MCF 10A (cell line): ENCODE results near the gene FKBP2. TPM values are rescaled to one million over a fixed set of nuclear protein-coding genes. Genes with fewer than 3 reads are reported as not detected.

Source experiments
- BruUV-seq: library from RNA; stranded (reverse); fragments of 400-500 nt; replicated peaks from 2 replicates; lab custom pipeline; 2021; lab: Mats Ljungman, UMichigan
- CTCF ChIA-PET: fragments of 300-600 bp; sonication (Branson Sonifier 250); formaldehyde crosslinking; extraction: SDS; loops from one replicate; lab custom pipeline; 2021; ENCODE audit warnings: antibody characterized with exemption, inconsistent platforms; lab: Yijun Ruan, JAX
- POLR2A ChIA-PET: fragments of 300-600, 350-650 bp; sonication (Branson Sonifier 250); formaldehyde crosslinking; extraction: SDS; loops from one replicate; lab custom pipeline; 2020; ENCODE audit warnings: antibody characterized with exemption, inconsistent platforms; lab: Yijun Ruan, JAX
- DNase-seq: peaks from one replicate; pipeline ENCODE4 v3.0.0-alpha.2; 2018; ENCODE audit not compliant: unreplicated experiment
- H3K27ac Mint-ChIP-seq: one replicate; pipeline ENCODE4 v1.8.0; 2022; ENCODE audit warnings: mild to moderate bottlenecking, low read depth, mixed read lengths; ENCODE audit not compliant: unreplicated experiment
- H3K27me3 Mint-ChIP-seq: one replicate; pipeline ENCODE4 v1.8.0; 2022; ENCODE audit warnings: mixed read lengths; ENCODE audit not compliant: insufficient read depth, unreplicated experiment
- H3K36me3 Mint-ChIP-seq: one replicate; pipeline ENCODE4 v1.8.0; 2022; ENCODE audit warnings: mild to moderate bottlenecking, moderate library complexity, mixed read lengths; ENCODE audit not compliant: insufficient read depth, unreplicated experiment
- H3K4me1 Mint-ChIP-seq: one replicate; pipeline ENCODE4 v1.8.0; 2022; ENCODE audit warnings: mixed read lengths; ENCODE audit not compliant: insufficient read depth, unreplicated experiment
- H3K4me3 Mint-ChIP-seq: one replicate; pipeline ENCODE4 v1.8.0; 2022; ENCODE audit warnings: mild to moderate bottlenecking, moderate library complexity, mixed read lengths; ENCODE audit not compliant: unreplicated experiment
- H3K9me3 Mint-ChIP-seq: one replicate; pipeline ENCODE4 v1.8.0; 2022; ENCODE audit warnings: mixed read lengths; ENCODE audit not compliant: unreplicated experiment
- intact Hi-C: fragments of 100-400 bp; cut with micrococcal nuclease; formaldehyde crosslinking; loops from 2 replicates; pipeline ENCODE4 v1.14.1; 2022
- total RNA-seq: library from RNA; stranded (reverse); gene quantifications from 2 replicates; pipeline ENCODE4 v1.2.3, GENCODE V29; 2022
- TF ChIP-seq, protein P1 (sequence below): fragments of 200-600 bp; IDR thresholded peaks from one replicate; pipeline ENCODE4 v1.8.0; 2022; ENCODE audit warnings: antibody characterized with exemption, mild to moderate bottlenecking; ENCODE audit not compliant: unreplicated experiment

Gene FKBP2
- total RNA-seq, 1 experiment from 2014 or later, result 86.0 TPM

DNA sequence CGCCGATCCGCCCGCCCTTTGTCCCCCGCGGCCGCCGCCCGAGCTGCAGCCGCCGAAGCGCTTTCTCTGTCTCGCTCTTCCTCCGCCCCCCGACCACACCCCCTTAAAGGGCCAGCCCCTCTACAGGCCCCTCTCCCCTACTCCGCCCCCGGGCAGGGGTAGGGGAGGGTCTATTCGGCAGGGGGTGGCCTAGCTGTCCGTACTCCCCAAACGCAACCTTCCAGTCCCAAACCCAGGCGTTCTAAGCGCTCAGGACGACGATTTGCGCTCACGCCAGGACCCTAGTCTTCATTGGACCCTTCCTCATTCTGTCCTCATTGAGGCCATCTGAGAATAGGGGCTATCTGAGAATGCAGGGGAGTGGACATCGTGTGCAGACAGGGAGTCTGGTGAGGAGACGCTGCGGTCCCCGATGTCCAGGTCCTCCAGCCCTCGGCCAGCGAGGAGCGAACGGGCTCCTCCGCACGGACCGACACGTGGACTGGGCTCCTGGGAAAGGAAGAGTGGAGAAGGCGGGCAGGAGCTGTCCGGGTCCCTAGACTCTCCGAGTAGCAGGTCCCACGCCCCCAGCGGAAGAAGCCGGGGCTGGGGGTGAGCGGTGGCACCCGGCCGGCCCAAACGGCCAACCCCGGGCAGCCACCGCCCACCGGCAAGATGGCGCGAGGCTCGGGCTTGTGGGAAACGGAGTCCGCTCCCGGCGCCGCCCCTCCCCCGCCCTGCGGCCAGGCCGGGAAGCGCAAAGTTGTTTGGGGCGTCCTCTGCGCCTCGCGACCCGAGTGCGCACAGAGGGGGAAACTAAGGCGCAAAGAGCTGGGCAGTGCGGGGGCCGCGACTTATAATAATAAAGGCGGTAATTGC, 6.2 kb downstream of the FKBP2 start, which contains the start of gene PPP1R14B:
Gene PPP1R14B (minus strand): TSS at position 73 of the 858 bp plus-strand sequence. CDS start 270 bp downstream, outside the sequence.
- TF ChIP-seq, protein P1, sequence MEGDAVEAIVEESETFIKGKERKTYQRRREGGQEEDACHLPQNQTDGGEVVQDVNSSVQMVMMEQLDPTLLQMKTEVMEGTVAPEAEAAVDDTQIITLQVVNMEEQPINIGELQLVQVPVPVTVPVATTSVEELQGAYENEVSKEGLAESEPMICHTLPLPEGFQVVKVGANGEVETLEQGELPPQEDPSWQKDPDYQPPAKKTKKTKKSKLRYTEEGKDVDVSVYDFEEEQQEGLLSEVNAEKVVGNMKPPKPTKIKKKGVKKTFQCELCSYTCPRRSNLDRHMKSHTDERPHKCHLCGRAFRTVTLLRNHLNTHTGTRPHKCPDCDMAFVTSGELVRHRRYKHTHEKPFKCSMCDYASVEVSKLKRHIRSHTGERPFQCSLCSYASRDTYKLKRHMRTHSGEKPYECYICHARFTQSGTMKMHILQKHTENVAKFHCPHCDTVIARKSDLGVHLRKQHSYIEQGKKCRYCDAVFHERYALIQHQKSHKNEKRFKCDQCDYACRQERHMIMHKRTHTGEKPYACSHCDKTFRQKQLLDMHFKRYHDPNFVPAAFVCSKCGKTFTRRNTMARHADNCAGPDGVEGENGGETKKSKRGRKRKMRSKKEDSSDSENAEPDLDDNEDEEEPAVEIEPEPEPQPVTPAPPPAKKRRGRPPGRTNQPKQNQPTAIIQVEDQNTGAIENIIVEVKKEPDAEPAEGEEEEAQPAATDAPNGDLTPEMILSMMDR, result no peak
- Mint-ChIP-seq H3K4me3 (peak within 1 kb of the TSS; percentile 93), H3K27ac (peak within 1 kb of the TSS; percentile 69), H3K27me3 (no peaks in the 10 kb centered on the region), H3K36me3 (peaks cover 27% of the 10 kb centered on the region), H3K4me1 (peaks cover 15% of the 10 kb centered on the region), H3K9me3 (no peaks in the 10 kb centered on the region)
- intact Hi-C loops, result loop anchor here (2.0 kb wide), 1 partner anchor 58 kb away; the partner anchor contains the start of gene ESRRA
- ChIA-PET POLR2A (interaction anchor here (0.7 to 10.8 kb wide), 18 partner anchors 9 to 113 kb away, joined by 3 to 122 read pairs (median 10); partner anchors contain the start of genes BAD, CATSPERZ, DNAJC4 and ESRRA), CTCF (interaction anchor here (0.9 to 1.7 kb wide), 3 partner anchors 43 to 66 kb away, joined by 3 to 4 read pairs (median 4); no protein-coding TSS in a partner anchor)
- peak; percentile 86 for DNase-seq
- no TSS peak for BruUV-seq

DNA sequence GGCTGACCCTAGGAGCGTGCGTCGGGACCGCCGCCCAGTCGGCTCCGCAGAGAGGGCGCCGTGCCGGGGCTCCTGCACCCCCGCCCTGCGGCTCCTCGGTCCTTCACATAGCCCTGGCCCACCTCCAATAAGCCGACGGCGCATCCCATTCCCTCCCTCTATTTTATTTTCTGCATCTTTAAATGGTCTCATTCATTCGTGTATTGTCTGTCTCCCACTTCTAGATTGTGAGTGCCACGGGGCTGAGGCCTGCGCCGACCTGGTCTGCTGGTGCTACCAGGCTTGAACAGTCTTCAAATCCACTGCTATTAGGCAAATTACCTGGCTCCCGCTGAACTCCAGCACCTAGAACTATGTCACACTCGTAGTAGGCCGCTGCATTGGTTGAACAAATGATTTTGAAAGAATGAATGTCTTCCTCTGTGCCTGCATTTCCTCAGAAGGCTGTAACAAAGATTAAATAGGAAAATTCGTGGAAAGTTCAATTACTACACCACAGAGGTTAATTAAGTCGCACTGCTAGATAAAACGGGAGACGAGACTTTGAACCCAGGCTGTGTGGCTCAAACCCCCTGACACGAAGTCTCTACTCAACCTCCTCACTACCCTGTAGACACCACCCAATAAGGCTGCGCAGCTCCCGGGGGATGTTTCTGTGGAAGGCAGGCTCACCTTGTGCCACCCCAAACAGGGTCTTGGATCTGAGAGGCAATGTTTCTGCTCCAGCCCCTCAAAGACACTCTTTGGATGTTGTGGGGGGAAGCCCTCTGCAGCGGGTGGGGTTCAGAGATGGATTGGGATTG, 7.0 kb downstream of the FKBP2 start:
- BruUV-seq, result TSS peak; percentile 8
- H3K27me3 Mint-ChIP-seq, result no peaks in the 10 kb centered on the region
- peaks cover 21% of the 10 kb centered on the region for H3K36me3 Mint-ChIP-seq
- no peaks in the 10 kb centered on the region for H3K9me3 Mint-ChIP-seq
- H3K4me1 Mint-ChIP-seq, result peaks cover 15% of the 10 kb centered on the region
- POLR2A ChIA-PET, result interaction anchor here (0.6 to 10.8 kb wide), 9 partner anchors 19 to 81 kb away, joined by 3 to 122 read pairs (median 23); partner anchors contain the start of genes CATSPERZ, DNAJC4, ESRRA and NUDT22
- CTCF ChIA-PET, result interaction anchor here (0.9 to 1.7 kb wide), 3 partner anchors 24 to 53 kb away, joined by 3 to 4 read pairs (median 4); no protein-coding TSS in a partner anchor
- TF ChIP-seq, protein P1, result no peak
- peak overlapping the region; percentile 93 for H3K4me3 Mint-ChIP-seq
- intact Hi-C loops, result loop anchor here (2.0 kb wide), 1 partner anchor 57 kb away; the partner anchor contains the start of gene ESRRA
- peak overlapping the region; percentile 42 for H3K27ac Mint-ChIP-seq
- no peak for DNase-seq

DNA sequence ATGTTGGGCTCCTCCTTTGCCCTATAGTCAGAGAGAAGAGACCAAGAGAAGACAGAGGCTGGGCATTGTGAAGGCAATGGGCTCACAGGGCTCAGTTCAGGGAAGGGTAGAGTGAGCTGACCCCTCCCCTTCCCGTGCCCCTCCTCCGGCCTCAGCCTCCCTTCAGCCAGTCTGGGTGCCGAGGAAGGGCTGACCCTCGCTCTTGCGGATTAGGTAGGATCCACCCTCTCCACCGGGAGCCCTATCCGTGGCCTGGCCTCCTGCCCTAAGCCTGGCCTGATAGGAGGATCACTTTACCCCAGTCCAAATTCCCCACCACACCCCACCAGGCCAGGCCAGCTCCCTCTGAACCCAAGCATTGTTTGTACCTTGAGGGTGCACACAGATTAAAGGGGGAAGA, 7.7 kb downstream of the FKBP2 start:
- no peak for DNase-seq
- no peaks in the 10 kb centered on the region for H3K27me3 Mint-ChIP-seq
- CTCF ChIA-PET, result interaction anchor here (0.7 to 4.5 kb wide), 5 partner anchors 20 to 446 kb away, joined by 3 to 65 read pairs (median 4); partner anchors contain the start of gene CATSPERZ
- H3K27ac Mint-ChIP-seq, result no peak overlapping the region
- peaks cover 9% of the 10 kb centered on the region for H3K4me1 Mint-ChIP-seq
- H3K4me3 Mint-ChIP-seq, result peak overlapping the region; percentile 93
- TF ChIP-seq, protein P1, result no peak
- BruUV-seq, result no TSS peak
- H3K36me3 Mint-ChIP-seq, result peaks cover 18% of the 10 kb centered on the region
- POLR2A ChIA-PET, result interaction anchor here (0.6 to 10.8 kb wide), 4 partner anchors 20 to 82 kb away, joined by 3 to 122 read pairs (median 91); partner anchors contain the start of genes CATSPERZ, DNAJC4, ESRRA and NUDT22
- intact Hi-C loops, result no loop called here
- no peaks in the 10 kb centered on the region for H3K9me3 Mint-ChIP-seq
